ENCODE data around the gene KCNJ3. TPM values are rescaled to one million over a fixed set of nuclear protein-coding genes. Genes with fewer than 3 reads are reported as not detected.
"Not testable (repeated sequence)": the region's sequence is repeated elsewhere in the genome, so short reads cannot be mapped to it uniquely, and the experiment has no call there.

KCNJ3 gene
- total RNA-seq, 1 donor from 2014 or later, result 0.12 TPM

GRCh38 chr2:154849482-154849881, 151.0 kb downstream of the KCNJ3 start:
- no peak for TF ChIP-seq CTCF (conservative IDR thresholded peaks at IDR 0.05; ENCODE audit: low read depth, low read length)
- H3K4me3 ChIP-seq (ENCODE audit: low read depth, low read length), result no peak overlapping the region
- no peak for DNase-seq (ENCODE audit: low read depth)

- TF ChIP-seq CTCF (conservative IDR thresholded peaks at IDR 0.05; ENCODE audit: low read depth, low read length), result no peak
- no peak overlapping the region for H3K4me3 ChIP-seq (ENCODE audit: low read depth, low read length)
- no peak for DNase-seq (ENCODE audit: low read depth)
Measured at GRCh38 chr2:154850532-154850931, 152.0 kb downstream of the KCNJ3 start.

- TF ChIP-seq CTCF (conservative IDR thresholded peaks at IDR 0.05; ENCODE audit: low read depth, low read length), result no peak
- H3K4me3 ChIP-seq (ENCODE audit: low read depth, low read length), result no peak overlapping the region
- DNase-seq (ENCODE audit: low read depth), result no peak
Measured at GRCh38 chr2:154855138-154855537, 156.6 kb downstream of the KCNJ3 start.

- H3K4me3 ChIP-seq (ENCODE audit: low read depth, low read length); DNase-seq (ENCODE audit: low read depth): not testable (repeated sequence)
Measured at GRCh38 chr2:154867151-154867550, 168.7 kb downstream of the KCNJ3 start.

- DNase-seq (ENCODE audit: low read depth), result no peak
- TF ChIP-seq CTCF (conservative IDR thresholded peaks at IDR 0.05; ENCODE audit: low read depth, low read length), result no peak
- no peak overlapping the region for H3K4me3 ChIP-seq (ENCODE audit: low read depth, low read length)
Measured at GRCh38 chr2:154875999-154876398, 177.5 kb downstream of the KCNJ3 start.

- no peak for DNase-seq (ENCODE audit: low read depth)
- H3K4me3 ChIP-seq (ENCODE audit: low read depth, low read length), result no peak overlapping the region
- no peak for TF ChIP-seq CTCF (conservative IDR thresholded peaks at IDR 0.05; ENCODE audit: low read depth, low read length)
Measured at GRCh38 chr2:154882725-154883124, 184.2 kb downstream of the KCNJ3 start.

GRCh38 chr2:154886316-154886715, 187.8 kb downstream of the KCNJ3 start:
- no peak for DNase-seq (ENCODE audit: low read depth)
- no peak overlapping the region for H3K4me3 ChIP-seq (ENCODE audit: low read depth, low read length)
- TF ChIP-seq CTCF (conservative IDR thresholded peaks at IDR 0.05; ENCODE audit: low read depth, low read length), result no peak

- DNase-seq (ENCODE audit: low read depth), result no peak
- H3K4me3 ChIP-seq (ENCODE audit: low read depth, low read length), result no peak overlapping the region
- TF ChIP-seq CTCF (conservative IDR thresholded peaks at IDR 0.05; ENCODE audit: low read depth, low read length), result no peak
Measured at GRCh38 chr2:154898269-154898668, 199.8 kb downstream of the KCNJ3 start.

Measured in epithelial cell of proximal tubule (primary cell).